ENCODE measurements around the gene ASCC3.
"Not testable (repeated sequence)": the region's sequence is repeated elsewhere in the genome, so short reads cannot be mapped to it uniquely, and the experiment has no call there.

GRCh38 chr6:100737720-100738119 lies 143.4 kb downstream of the ASCC3 start:
- TF ChIP-seq CTCF, POLR2A (IDR thresholded peaks at IDR 0.05): not testable (repeated sequence)
